Stomach (tissue), 9 donors: ENCODE data around the gene SH3BGRL3. TPM values are rescaled to one million over a fixed set of nuclear protein-coding genes. Genes with fewer than 3 reads are reported as not detected.

Source experiments
- DNase-seq, 2 donors: peaks; one replicate each; pipeline versions ENCODE4 v3.0.0 to v3.0.0-alpha.2; 2013 to 2019
- H3K27ac ChIP-seq, 5 donors: fragments of 200-600 bp in 4 of 5; sonication (generic) in 4 of 5; one replicate each; pipeline ENCODE4 v1.5.1; 2013 to 2019; ENCODE audit warnings: mild to moderate bottlenecking in 1 of 5, moderate library complexity in 1 of 5
- H3K27me3 ChIP-seq, 3 donors: fragments of 200-600 bp; sonication (generic); one replicate each; pipeline ENCODE4 v1.5.1; 2017 to 2019; ENCODE audit warnings: mixed run types in 1 of 3
- H3K36me3 ChIP-seq, 4 donors: fragments of 200-600 bp; sonication (generic); 1 replicate in 3 of 4; 2 replicates in 1 of 4; pipeline ENCODE4 v1.5.1; 2016 to 2019
- H3K4me1 ChIP-seq, 4 donors: fragments of 200-600 bp; sonication (generic); one replicate each; pipeline ENCODE4 v1.5.1; 2016 to 2019
- H3K4me3 ChIP-seq, 4 donors: fragments of 200-600 bp; sonication (generic) in 3 of 4; one replicate each; pipeline ENCODE4 v1.5.1; 2016 to 2019; ENCODE audit warnings: mild to moderate bottlenecking in 1 of 4
- H3K9me3 ChIP-seq, 4 donors: fragments of 200-600 bp; sonication (generic); one replicate each; pipeline ENCODE4 v1.5.1; 2016 to 2019
- EP300 ChIP-seq: sonication (generic); formaldehyde crosslinking; IDR thresholded peaks from one replicate; pipeline ENCODE4 v1.6.1; 2017; ENCODE audit warnings: antibody characterized with exemption
- POLR2A ChIP-seq, 4 donors: fragments of 450-650 bp; IDR thresholded peaks; one replicate each; pipeline ENCODE4 v1.6.1; 2016; ENCODE audit warnings: antibody characterized with exemption in 4 of 4, control low read depth in 2 of 4, mild to moderate bottlenecking in 1 of 4, moderate library complexity in 1 of 4
- POLR2AphosphoS5 ChIP-seq, 3 donors: sonication (generic); formaldehyde crosslinking; IDR thresholded peaks; one replicate each; pipeline ENCODE4 v1.6.1; 2016; ENCODE audit warnings: antibody characterized with exemption in 3 of 3
- WGBS, 5 donors: extraction: QIAGEN DNeasy Blood & Tissue Kit in 3 of 5; methylation state at CpG; one replicate each; pipeline versions ENCODE4 v1.1.5 to v1.1.7; 2013 to 2018; 5-methylcytosine and 5-hydroxymethylcytosine counted together
- intact Hi-C: fragments of 100-400 bp; cut with DNase I; formaldehyde crosslinking; loops from one replicate; pipeline ENCODE4 v1.15.1; 2023; ENCODE audit warnings: low total_unique reads
- polyA plus RNA-seq, 3 donors: library from polyadenylated mRNA; stranded (reverse); fragments of 200-250 nt; gene quantifications; one replicate each; pipeline ENCODE4 v1.2.3, GENCODE V29; 2013
- total RNA-seq, 5 donors: library from RNA; depleted of rRNA; stranded (reverse); fragments of >200 nt; gene quantifications; one replicate each; pipeline versions ENCODE4 v1.1.0 to v1.2.3, GENCODE V29; 2014 to 2016
- TF ChIP-seq, protein P1 (sequence below), 7 experiments: fragments of 450-650 bp in 4 of 7; fragments of 200-600 bp in 3 of 7; sonication (generic) in 3 of 7; IDR thresholded peaks; one replicate each; pipeline ENCODE4 v1.5.1; 2016 to 2019; ENCODE audit warnings: antibody characterized with exemption in 7 of 7, control low read depth in 2 of 7, mild to moderate bottlenecking in 1 of 7
- donor health status: healthy with polysubstance abuse.
- donor health status: Bipolar disorder and iron deficiency.
- donor health status: healthy.

The SH3BGRL3 gene
- total and polyA plus RNA-seq, 8 donors = 7.2 to 267 (median 79.3) TPM

DNA sequence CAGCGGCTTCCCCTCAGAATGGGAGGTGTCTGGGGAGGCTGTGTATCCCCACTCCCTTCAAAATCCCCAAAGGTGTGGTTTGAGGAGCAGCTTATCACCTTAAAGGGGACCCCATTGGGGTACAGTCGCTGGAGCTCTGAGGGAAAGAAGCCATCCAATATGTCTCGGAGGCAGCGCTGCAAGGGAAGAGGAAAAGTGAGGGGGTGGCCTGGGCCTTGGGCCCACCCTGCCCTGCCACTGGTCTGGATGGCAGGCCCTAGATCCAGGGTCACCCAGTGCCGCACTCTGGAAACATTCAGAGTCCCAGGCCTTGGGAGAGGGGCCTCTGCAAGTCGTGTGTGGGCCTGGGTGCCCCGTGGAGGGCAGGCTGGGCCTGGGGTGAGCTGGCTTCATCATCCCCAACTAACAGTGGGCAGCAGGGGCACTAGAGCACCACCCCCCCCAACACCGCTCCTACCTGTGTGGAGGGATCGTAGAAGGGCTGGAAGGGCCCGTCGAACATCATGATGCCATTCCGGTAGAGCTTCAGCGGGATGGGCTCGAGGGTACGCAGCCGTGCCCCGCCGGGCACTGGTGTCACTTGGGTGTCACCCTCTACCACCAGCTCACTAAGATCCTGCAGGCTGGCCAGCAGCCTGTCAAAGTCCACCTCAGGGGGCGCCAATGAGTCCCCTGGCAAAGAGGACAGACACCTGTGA is 5.6 kb downstream of the SH3BGRL3 start:
- Histone ChIP-seq H3K36me3 (peaks cover 0 to 20% (median 9%) of the 10 kb centered on the region in 4 donors), H3K27me3 (no peaks in the 10 kb centered on the region), H3K9me3 (no peaks in the 10 kb centered on the region), H3K4me3 (no peak overlapping the region), H3K27ac (peak overlapping the region; percentile 2 to 100 (median 71)), H3K4me1 (peaks cover 47 to 100% (median 65%) of the 10 kb centered on the region in 4 donors)
- intact Hi-C loops = loop anchor here (5.0 kb wide), 1 partner anchor 37 kb away; no protein-coding TSS in a partner anchor
- TF ChIP-seq POLR2A (IDR thresholded peaks at IDR 0.05) = no peak
- TF ChIP-seq, protein P1, sequence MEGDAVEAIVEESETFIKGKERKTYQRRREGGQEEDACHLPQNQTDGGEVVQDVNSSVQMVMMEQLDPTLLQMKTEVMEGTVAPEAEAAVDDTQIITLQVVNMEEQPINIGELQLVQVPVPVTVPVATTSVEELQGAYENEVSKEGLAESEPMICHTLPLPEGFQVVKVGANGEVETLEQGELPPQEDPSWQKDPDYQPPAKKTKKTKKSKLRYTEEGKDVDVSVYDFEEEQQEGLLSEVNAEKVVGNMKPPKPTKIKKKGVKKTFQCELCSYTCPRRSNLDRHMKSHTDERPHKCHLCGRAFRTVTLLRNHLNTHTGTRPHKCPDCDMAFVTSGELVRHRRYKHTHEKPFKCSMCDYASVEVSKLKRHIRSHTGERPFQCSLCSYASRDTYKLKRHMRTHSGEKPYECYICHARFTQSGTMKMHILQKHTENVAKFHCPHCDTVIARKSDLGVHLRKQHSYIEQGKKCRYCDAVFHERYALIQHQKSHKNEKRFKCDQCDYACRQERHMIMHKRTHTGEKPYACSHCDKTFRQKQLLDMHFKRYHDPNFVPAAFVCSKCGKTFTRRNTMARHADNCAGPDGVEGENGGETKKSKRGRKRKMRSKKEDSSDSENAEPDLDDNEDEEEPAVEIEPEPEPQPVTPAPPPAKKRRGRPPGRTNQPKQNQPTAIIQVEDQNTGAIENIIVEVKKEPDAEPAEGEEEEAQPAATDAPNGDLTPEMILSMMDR (IDR thresholded peaks at IDR 0.05) = peak in 1 of 7 experiments; percentile 6
- WGBS, 5 donors = 80 to 84% (median 83%) methylated on average over 13 to 19 of the region's 19 CpGs
- peak in 1 of 2 donors; percentile 38 for DNase-seq

DNA sequence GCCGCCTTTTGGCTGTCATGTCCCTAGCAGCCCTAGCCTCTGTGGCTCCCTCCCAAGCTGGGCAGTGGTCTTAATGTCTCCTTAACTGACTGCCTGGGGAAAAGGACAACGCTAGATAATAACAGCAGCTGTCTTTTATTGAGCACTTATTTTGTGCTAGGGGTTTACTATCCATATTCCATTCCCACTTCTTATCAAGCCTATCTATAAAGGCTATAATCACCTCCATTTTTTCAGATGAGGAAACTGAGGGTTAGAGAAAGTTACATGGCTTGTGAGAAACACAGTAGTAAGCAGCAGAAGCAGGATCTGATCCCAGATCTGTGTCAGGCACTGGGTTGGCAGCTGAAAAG is 6.2 kb downstream of the SH3BGRL3 start:
- Histone ChIP-seq H3K36me3 (peaks cover 0 to 17% (median 9%) of the 10 kb centered on the region in 4 donors), H3K27me3 (no peaks in the 10 kb centered on the region), H3K4me3 (no peak overlapping the region), H3K9me3 (no peaks in the 10 kb centered on the region), H3K27ac (peak overlapping the region in 4 of 5 donors; percentile 36 to 100 (median 70)), H3K4me1 (peaks cover 42 to 100% (median 62%) of the 10 kb centered on the region in 4 donors)
- intact Hi-C loops = loop anchor here (5.0 kb wide), 1 partner anchor 36 kb away; no protein-coding TSS in a partner anchor
- WGBS, 5 donors = 78 to 88% (median 82%) methylated on average over 2 of the region's 2 CpGs
- TF ChIP-seq POLR2AphosphoS5 (IDR thresholded peaks at IDR 0.05) (no peak), POLR2A (IDR thresholded peaks at IDR 0.05) (no peak), EP300 (no peak)
- TF ChIP-seq, protein P1 (IDR thresholded peaks at IDR 0.05) = no peak
- DNase-seq = no peak

DNA sequence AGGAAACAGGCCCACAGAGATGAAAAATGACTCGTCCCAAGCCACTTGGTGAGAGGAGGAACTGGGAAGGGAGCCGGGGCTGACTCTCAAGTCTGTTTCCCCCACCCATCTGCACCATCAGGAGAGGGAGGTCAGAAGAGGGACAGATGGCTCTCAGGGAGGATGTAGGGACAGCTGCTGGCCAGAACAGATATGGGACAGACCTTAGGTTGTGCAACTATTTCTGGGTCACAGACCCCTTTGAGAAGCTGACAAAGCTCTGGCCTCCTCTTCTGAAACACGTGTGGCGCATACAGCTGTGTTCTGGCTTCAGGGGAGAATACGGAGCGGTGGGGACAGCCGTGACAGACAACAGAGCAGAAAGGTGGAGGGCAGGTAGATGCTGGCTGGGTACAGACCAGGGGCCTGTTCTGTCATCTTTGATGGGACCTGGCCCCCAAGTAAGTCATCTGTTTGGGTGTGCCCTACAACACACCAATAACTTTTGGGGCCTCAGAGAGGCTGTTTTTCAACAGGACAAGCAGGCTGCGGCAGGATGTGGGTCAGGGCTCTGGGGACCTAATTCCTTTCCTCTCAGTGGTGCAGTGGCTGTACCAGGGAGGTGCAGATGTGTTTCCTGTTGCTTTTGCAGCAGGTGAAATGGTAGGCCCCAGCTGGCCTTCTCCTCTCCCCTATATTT is 7.3 kb downstream of the SH3BGRL3 start:
- peak in 1 of 3 donors; percentile 10 for TF ChIP-seq POLR2AphosphoS5 (IDR thresholded peaks at IDR 0.05)
- TF ChIP-seq EP300 = no peak
- peaks cover 33 to 100% (median 51%) of the 10 kb centered on the region in 4 donors for H3K4me1 ChIP-seq
- no peaks in the 10 kb centered on the region for H3K27me3 ChIP-seq
- intact Hi-C loops = loop anchor here (5.0 kb wide), 1 partner anchor 35 kb away; no protein-coding TSS in a partner anchor
- peak; percentile 44 to 59 for DNase-seq
- no peaks in the 10 kb centered on the region for H3K9me3 ChIP-seq
- 48 to 74% (median 68%) methylated on average over 8 of the region's 8 CpGs for WGBS, 5 donors
- no peak overlapping the region for H3K4me3 ChIP-seq
- peak overlapping the region in 4 of 5 donors; percentile 61 to 100 (median 69) for H3K27ac ChIP-seq
- H3K36me3 ChIP-seq = peaks cover 0 to 7% (median 3%) of the 10 kb centered on the region in 4 donors

GRCh38 chr1:26287811-26288210 is 7.9 kb downstream of the SH3BGRL3 start:
- intact Hi-C loops = loop anchor here (5.0 kb wide), 1 partner anchor 34 kb away; no protein-coding TSS in a partner anchor
- WGBS, 5 donors = 77 to 91% (median 83%) methylated on average over 5 of the region's 5 CpGs
- peaks cover 30 to 95% (median 45%) of the 10 kb centered on the region in 4 donors for H3K4me1 ChIP-seq
- H3K36me3 ChIP-seq = peaks cover 0 to under 1% (median 0%) of the 10 kb centered on the region in 4 donors
- H3K9me3 ChIP-seq = no peaks in the 10 kb centered on the region
- H3K27me3 ChIP-seq = no peaks in the 10 kb centered on the region
- TF ChIP-seq POLR2A (IDR thresholded peaks at IDR 0.05) (no peak), POLR2AphosphoS5 (IDR thresholded peaks at IDR 0.05) (no peak), EP300 (no peak)
- TF ChIP-seq, protein P1 (IDR thresholded peaks at IDR 0.05) = no peak
- peak overlapping the region; percentile 6 to 100 (median 67) for H3K27ac ChIP-seq
- DNase-seq = no peak
- no peak overlapping the region for H3K4me3 ChIP-seq
